ENCODE data around the gene GIN1.
"Not testable (repeated sequence)": the region's sequence is repeated elsewhere in the genome, so short reads cannot be mapped to it uniquely, and the experiment has no call there.

GIN1 gene

GRCh38 chr5:103119765-103120606 is at the start of gene GIN1, which contains the start of gene PPIP5K2:
GIN1 (minus strand) TSS chr5:103120138; CDS start chr5:103108707, 11,431 bp downstream.
PPIP5K2 (plus strand) TSS chr5:103120301; CDS start chr5:103129590, 9,289 bp downstream.
- DNase-seq = peak; percentile 88

- DNase-seq = no peak
These were observed 46.8 kb upstream of the GIN1 start for GRCh38 chr5:103166706-103167105.

GRCh38 chr5:103151156-103151555 is 31.2 kb upstream of the GIN1 start:
- no peak for DNase-seq

GRCh38 chr5:103148213-103148612 is 28.3 kb upstream of the GIN1 start:
- DNase-seq = no peak

- DNase-seq = no peak
These were observed 25.3 kb upstream of the GIN1 start for GRCh38 chr5:103145196-103145595.

- not testable (repeated sequence) for DNase-seq
These were observed 22.2 kb upstream of the GIN1 start for GRCh38 chr5:103142132-103142531.

- peak; percentile 20 for DNase-seq
These were observed 19.4 kb upstream of the GIN1 start for GRCh38 chr5:103139264-103139865.

- no peak for DNase-seq
These were observed 18.3 kb upstream of the GIN1 start for GRCh38 chr5:103138202-103138690.

- no peak for DNase-seq
These were observed 15.5 kb upstream of the GIN1 start for GRCh38 chr5:103135461-103135860.

GRCh38 chr5:103133231-103133630 is 13.3 kb upstream of the GIN1 start:
- DNase-seq = no peak

GRCh38 chr5:103132684-103133083 is 12.7 kb upstream of the GIN1 start:
- no peak for DNase-seq

GRCh38 chr5:103128202-103128601 is 8.3 kb upstream of the GIN1 start:
- DNase-seq = no peak

GRCh38 chr5:103127292-103127817 is 7.4 kb upstream of the GIN1 start:
- DNase-seq = no peak

- no peak for DNase-seq
These were observed 6.6 kb upstream of the GIN1 start for GRCh38 chr5:103126557-103126956.

- no peak for DNase-seq
These were observed 2.3 kb upstream of the GIN1 start for GRCh38 chr5:103122242-103122641.

- no peak for DNase-seq
These were observed 766 bp upstream of the GIN1 start for GRCh38 chr5:103120607-103121200.

- no peak for DNase-seq
These were observed 721 bp downstream of the GIN1 start for GRCh38 chr5:103119070-103119764.

GRCh38 chr5:103117471-103117991 is 2.4 kb downstream of the GIN1 start:
- no peak for DNase-seq

GRCh38 chr5:103114440-103114839 is 5.5 kb downstream of the GIN1 start:
- no peak for DNase-seq

- DNase-seq = no peak
These were observed 7.0 kb downstream of the GIN1 start for GRCh38 chr5:103112910-103113309.

GRCh38 chr5:103111468-103111867 is 8.5 kb downstream of the GIN1 start:
- DNase-seq = no peak

- no peak for DNase-seq
These were observed 9.5 kb downstream of the GIN1 start for GRCh38 chr5:103110403-103110802.

GRCh38 chr5:103109277-103109676 is 10.7 kb downstream of the GIN1 start:
- no peak for DNase-seq
